Thoracic aorta endothelial cell (primary cell): ENCODE data around the gene ZP1. TPM values are rescaled to one million over a fixed set of nuclear protein-coding genes. Genes with fewer than 3 reads are reported as not detected.

Source experiments
- total RNA-seq: library from RNA; depleted of rRNA; stranded (reverse); fragments of >200 nt; gene quantifications from 2 replicates; pipeline ENCODE4 v1.2.3, GENCODE V29; 2012

Gene ZP1, protein sequence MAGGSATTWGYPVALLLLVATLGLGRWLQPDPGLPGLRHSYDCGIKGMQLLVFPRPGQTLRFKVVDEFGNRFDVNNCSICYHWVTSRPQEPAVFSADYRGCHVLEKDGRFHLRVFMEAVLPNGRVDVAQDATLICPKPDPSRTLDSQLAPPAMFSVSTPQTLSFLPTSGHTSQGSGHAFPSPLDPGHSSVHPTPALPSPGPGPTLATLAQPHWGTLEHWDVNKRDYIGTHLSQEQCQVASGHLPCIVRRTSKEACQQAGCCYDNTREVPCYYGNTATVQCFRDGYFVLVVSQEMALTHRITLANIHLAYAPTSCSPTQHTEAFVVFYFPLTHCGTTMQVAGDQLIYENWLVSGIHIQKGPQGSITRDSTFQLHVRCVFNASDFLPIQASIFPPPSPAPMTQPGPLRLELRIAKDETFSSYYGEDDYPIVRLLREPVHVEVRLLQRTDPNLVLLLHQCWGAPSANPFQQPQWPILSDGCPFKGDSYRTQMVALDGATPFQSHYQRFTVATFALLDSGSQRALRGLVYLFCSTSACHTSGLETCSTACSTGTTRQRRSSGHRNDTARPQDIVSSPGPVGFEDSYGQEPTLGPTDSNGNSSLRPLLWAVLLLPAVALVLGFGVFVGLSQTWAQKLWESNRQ
- total RNA-seq, result not detected in 2 replicates

DNA sequence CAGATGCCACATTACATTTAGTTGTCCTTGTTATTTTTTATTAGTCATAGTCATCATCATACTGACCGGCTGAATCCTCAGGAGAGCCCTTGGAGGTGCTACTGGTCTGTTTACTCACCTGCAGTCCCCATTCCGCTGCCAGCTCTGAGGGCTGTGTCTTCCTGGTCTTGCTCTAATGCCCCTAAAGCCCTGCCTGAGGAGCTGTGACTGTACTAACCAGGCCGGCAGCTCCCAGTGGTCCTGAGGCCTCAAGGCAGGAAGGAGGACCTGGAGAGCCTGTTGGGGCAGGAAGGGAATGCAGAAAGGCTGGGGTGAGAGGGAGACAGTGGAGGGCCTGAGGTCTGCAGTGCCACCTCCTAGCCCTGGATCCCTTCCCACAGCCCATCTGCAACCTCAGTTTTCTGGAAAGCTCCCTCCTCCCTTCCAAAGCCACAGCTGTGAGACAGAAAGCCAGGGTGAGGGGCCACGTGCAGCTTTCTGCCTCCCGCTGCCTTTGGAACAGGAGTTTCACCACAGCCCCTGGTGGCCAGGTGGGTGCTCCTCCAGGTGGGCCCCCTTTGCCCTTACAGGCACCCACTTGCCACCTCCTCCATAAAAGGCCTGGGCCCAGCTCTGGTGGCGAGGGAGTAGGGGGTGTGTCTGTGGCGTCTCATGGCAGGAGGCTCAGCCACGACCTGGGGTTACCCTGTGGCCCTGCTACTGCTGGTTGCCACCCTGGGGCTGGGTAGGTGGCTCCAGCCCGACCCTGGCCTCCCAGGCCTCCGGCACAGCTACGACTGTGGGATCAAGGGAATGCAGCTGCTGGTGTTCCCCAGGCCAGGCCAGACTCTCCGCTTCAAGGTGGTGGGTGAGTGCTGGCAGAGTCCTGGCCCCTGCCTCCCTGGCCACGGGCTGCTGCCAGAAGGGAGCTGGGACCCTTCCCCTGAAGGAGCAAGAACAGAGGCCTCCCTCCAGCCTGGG lies at the start of gene ZP1:
ZP1 (plus strand) TSS at position 632 of the 960 bp plus-strand sequence; CDS start at position 652, 20 bp downstream.

DNA sequence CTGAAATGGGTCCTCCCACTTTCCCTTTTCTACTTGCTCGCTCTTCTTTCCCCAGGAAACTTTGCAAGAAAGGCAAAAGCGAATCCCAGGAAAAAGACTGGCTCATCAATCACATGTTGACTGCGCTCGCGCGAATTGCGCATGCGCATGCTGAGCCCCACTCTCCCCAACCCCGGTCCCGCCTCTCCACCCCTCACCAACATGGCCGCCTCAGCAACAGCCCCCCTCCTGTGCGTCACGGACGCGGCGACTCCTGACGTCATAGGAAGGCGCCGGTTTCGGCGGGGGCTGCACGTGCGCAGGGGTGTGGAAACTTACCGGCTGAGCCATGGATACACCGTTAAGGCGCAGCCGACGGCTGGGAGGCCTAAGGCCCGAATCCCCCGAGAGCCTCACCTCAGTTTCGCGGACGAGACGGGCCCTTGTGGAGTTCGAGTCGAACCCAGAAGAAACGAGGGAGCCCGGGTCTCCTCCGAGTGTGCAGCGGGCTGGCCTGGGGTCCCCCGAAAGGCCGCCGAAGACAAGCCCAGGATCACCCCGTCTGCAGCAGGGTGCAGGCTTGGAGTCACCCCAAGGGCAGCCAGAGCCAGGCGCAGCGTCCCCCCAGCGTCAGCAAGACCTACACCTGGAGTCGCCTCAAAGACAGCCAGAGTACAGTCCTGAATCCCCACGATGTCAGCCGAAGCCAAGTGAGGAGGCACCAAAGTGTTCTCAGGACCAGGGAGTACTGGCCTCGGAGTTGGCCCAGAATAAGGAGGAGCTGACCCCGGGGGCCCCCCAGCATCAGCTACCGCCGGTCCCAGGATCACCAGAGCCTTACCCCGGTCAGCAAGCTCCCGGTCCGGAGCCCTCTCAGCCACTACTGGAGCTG lies 25.3 kb upstream of the ZP1 start, which contains the start of gene CCDC86:
CCDC86 (plus strand) TSS at position 317 of the 871 bp plus-strand sequence; CDS start at position 329, 12 bp downstream.

DNA sequence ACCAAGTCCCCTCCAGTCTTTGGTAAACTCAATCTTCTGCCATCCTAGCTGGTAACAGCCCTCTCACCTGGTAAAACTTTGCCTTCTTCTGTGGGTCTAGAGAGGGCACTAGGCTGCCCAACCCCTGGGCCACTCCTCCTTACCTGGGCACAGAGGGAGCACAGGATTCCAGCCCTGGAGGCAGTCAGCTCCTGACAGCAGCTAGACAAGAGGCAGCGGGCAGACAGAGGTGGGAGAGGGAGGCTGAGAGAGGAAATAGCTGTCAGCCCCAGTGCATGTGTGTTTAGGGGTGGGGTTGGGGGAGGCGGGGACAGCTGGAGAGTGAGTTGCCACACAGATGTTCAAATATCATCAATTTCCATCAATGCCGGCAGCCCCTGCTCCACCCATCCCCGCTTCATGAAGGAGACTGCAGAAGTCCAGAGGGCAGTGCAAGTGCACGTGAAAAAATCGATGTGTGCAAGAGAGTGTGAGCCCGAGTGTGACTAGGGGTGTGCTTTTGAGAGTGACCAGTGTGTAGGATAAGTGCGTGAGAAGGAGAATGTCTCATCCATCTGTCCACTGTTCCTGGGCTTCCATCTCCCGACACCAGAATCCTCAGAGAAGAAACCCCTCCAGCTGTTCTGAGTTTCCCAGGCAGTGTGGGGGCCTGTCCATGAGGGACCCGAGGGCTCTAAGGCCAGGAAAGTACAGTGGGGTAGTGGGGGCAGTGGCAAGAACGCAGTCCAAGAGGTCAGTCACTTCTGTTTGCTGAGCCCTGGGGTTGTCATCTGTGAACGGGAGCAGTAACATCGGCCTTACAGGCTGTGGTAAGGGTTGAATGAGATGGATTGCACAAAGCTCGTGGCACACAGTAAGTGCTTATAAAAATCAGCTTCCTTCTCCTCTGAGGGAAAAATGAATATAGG lies 11.4 kb upstream of the ZP1 start, which contains the start of gene PTGDR2:
PTGDR2 (minus strand) TSS at position 225 of the 908 bp plus-strand sequence. CDS start 2,228 bp downstream, outside the sequence.

DNA sequence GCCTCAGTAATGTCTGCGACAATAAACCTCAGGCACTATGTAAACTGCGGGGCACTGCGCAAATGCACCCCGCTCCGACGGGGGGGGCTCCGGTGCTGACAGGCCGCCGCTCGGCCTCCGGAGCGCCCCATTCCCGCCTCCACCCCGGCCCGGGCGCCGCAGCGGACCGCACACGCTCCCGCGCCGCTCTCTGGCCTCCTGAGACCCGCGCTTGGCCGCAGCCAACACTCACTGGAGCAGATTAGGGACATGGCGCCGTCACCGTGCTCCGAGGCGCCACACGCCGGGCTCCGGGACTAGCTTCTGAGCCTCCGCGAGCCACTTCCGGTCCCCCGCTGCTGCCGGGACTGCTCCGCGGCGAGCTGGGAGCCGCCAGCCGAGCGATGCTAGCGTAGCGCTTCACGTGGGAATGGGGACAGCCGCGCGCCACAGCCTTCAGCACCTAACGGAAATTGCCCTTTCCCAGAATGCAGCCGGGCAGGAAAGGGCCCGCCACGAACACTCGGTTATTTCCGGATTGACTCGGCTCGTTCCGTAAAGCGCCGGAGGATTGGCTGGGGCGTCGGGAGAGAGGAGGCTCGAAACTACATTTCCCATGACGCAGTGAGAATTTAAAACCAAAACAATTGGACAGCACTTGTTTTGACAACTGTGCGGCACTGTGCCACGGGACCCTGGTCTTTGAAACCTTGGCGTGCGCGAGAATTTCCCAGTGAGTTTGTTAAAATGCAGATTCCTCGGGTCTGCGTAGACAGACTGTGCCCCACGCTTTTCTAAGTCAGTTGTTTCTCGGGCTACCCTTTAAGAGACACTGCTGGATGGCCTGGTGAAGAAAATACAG lies 39.0 kb downstream of the ZP1 start, which contains the start of gene PRPF19:
PRPF19 (minus strand) TSS at position 454 of the 841 bp plus-strand sequence; CDS start at position 251, 203 bp downstream.

DNA sequence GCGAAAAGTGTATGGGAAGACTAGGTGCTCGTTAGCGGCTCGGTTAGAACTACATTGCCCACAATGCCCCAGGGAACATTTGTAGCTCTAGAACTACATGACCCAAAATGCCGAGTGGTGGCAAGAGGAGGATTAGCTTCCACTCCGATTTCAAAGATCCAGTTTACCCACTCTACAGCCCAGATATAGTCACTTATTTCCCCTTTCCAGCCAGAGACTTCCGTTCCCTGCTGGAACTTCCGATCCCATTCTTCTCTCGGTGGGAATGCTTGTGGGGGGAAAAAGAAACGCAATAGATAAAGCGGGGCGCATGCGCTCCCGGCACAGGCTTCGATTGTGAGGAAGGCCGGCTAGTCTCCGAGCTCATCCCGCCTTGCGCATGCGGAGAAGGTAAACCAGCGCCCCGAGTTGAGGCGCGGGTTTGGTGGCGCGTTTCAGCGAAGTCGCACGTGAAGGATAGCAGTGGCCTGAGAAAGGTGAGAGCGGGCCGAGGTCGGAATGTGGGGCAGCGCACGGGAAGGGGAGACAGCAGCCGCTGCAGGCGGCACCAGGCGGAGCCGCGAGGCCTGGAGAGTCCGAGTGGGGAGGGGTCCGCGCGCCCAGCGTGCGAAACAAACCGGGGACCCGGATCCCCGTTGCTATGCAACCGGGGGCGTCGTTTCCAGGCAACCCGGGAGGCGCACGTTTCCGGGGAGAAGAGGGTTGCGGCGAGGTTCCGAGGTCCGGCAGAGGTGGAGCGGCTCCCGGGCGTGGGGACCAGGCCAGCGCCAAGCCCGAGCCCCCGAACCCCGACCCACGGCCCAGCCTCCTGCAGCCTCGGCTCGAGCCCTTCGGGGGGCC lies 46.7 kb downstream of the ZP1 start, which contains the start of gene TMEM109:
TMEM109 (plus strand) TSS at position 366 of the 840 bp plus-strand sequence. CDS start 5,536 bp downstream, outside the sequence.

DNA sequence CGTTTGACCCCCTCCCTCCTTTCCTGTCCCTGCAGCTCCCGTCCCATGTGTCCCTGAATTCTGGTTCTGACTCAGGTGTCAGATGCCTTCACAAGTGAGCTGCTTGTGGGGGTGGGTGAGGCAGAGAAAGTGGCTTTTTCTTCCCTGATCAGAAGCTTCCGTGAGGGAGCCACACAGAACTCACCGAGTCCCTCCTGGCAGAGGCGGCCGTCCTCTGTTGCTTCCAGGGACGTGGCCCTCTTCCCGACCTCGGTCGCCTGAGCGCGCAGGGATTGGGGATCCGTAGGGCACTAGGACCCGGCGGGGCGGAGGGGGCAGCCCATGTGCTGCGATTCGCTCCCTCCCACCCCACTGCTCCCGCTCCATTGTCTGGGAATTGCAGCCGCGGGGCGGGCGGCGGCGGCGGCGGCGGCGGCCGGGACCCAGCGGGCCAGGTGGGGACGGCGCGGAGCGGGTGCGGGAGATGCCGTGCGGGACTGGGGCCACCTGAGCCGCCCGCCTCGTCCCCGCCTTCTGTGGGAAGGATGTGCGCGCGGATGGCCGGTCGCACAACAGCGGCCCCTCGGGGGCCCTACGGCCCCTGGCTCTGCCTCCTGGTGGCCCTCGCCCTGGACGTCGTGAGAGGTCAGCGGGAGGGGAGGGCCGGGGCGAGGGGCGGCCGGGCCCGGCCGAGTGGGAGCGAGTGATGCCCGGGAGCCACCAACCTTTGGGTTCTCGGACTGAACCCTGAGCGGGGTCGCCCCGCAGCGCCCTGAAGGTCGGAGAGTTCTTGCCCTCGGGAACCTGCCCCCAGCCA lies 57.0 kb downstream of the ZP1 start, which contains the start of gene TMEM132A:
TMEM132A (plus strand) TSS at position 351 of the 796 bp plus-strand sequence; CDS start at position 525, 174 bp downstream.

Other genes starting within 250 kb of the ZP1 start
- not detected in 2 replicates for gene MS4A8, start 167.9 kb upstream of the ZP1 start, total RNA-seq
- not detected in 2 replicates for gene MS4A18, start 142.8 kb upstream of the ZP1 start, total RNA-seq
- gene MS4A15, start 110.7 kb upstream of the ZP1 start, total RNA-seq, result not detected in 2 replicates
- gene MS4A10, start 82.2 kb upstream of the ZP1 start, total RNA-seq, result not detected in 2 replicates
- gene CCDC86, start 25.4 kb upstream of the ZP1 start, total RNA-seq, result 48.9 and 53.3 TPM in 2 replicates
- under 0.01 TPM in 1 of 2 replicates, not detected in the other for gene PTGDR2, start 11.6 kb upstream of the ZP1 start, total RNA-seq
- 90.8 and 113 TPM in 2 replicates for gene PRPF19, start 39.0 kb downstream of the ZP1 start, total RNA-seq
- 94.9 and 113 TPM in 2 replicates for gene TMEM109, start 46.6 kb downstream of the ZP1 start, total RNA-seq
- gene TMEM132A, start 56.9 kb downstream of the ZP1 start, total RNA-seq, result 45.2 and 49.5 TPM in 2 replicates
- gene SLC15A3, start 84.6 kb downstream of the ZP1 start, total RNA-seq, result 2.1 and 2.7 TPM in 2 replicates
- gene CD6, start 104.1 kb downstream of the ZP1 start, total RNA-seq, result not detected in 2 replicates
- not detected in 2 replicates for gene CD5, start 234.9 kb downstream of the ZP1 start, total RNA-seq